ENCODE data around the gene DCT. TPM values are rescaled to one million over a fixed set of nuclear protein-coding genes. Genes with fewer than 3 reads are reported as not detected.
A peak's percentile ranks its signal among the peaks of the same experiment; 100 is the strongest.
"Not testable (repeated sequence)": the region's sequence is repeated elsewhere in the genome, so short reads cannot be mapped to it uniquely, and the experiment has no call there.

Gene DCT
- total and polyA plus RNA-seq, 4 donors, result 0.03 to 0.54 (median 0.29) TPM; not detected in 1

- H3K4me1 ChIP-seq (ENCODE audit: control insufficient read depth in 1 of 2, insufficient read depth in 2 of 2, low read length in 2 of 2), result no peaks in the 10 kb centered on the region
- intact Hi-C loops (cut with DNase I), result no loop called here
- WGBS, 2 donors, result 60 to 77% methylated on average over 1 of the region's 1 CpG
- ATAC-seq (ENCODE audit: low FRiP score) (no peak), DNase-seq (no peak)
- H3K9me3 ChIP-seq (ENCODE audit: control insufficient read depth, low read length), result no peaks in the 10 kb centered on the region
- H3K36me3 ChIP-seq (ENCODE audit: control insufficient read depth in 1 of 2, insufficient read depth in 2 of 2, low read length in 1 of 2), result no peaks in the 10 kb centered on the region
- no peak overlapping the region for H3K27ac ChIP-seq (ENCODE audit: low read depth in 1 of 2, low read length in 2 of 2)
- no peaks in the 10 kb centered on the region for H3K27me3 ChIP-seq (ENCODE audit: control insufficient read depth in 1 of 2, insufficient read depth in 2 of 2, low read length in 1 of 2)
- no peak overlapping the region for H3K4me3 ChIP-seq (ENCODE audit: low read length in 2 of 2)
Observed at GRCh38 chr13:94505730-94506129, 26.2 kb upstream of the DCT start.

GRCh38 chr13:94503851-94504250, 24.4 kb upstream of the DCT start:
- Histone ChIP-seq H3K36me3 (ENCODE audit: control insufficient read depth in 1 of 2, insufficient read depth in 2 of 2, low read length in 1 of 2) (no peaks in the 10 kb centered on the region), H3K4me1 (ENCODE audit: control insufficient read depth in 1 of 2, insufficient read depth in 2 of 2, low read length in 2 of 2) (no peaks in the 10 kb centered on the region), H3K4me3 (ENCODE audit: low read length in 2 of 2) (no peak overlapping the region), H3K27ac (ENCODE audit: low read depth in 1 of 2, low read length in 2 of 2) (no peak overlapping the region), H3K9me3 (ENCODE audit: control insufficient read depth, low read length) (no peaks in the 10 kb centered on the region), H3K27me3 (ENCODE audit: control insufficient read depth in 1 of 2, insufficient read depth in 2 of 2, low read length in 1 of 2) (no peaks in the 10 kb centered on the region)
- ATAC-seq (ENCODE audit: low FRiP score) (no peak), DNase-seq (no peak)
- intact Hi-C loops (cut with DNase I), result no loop called here

GRCh38 chr13:94498831-94499230, 19.3 kb upstream of the DCT start:
- 92 to 95% methylated on average over 4 of the region's 4 CpGs for WGBS, 2 donors
- H3K36me3 ChIP-seq (ENCODE audit: control insufficient read depth in 1 of 2, insufficient read depth in 2 of 2, low read length in 1 of 2); H3K9me3 ChIP-seq (ENCODE audit: control insufficient read depth, low read length); ATAC-seq (ENCODE audit: low FRiP score); intact Hi-C loops (cut with DNase I); H3K27me3 ChIP-seq (ENCODE audit: control insufficient read depth in 1 of 2, insufficient read depth in 2 of 2, low read length in 1 of 2); DNase-seq; H3K4me1 ChIP-seq (ENCODE audit: control insufficient read depth in 1 of 2, insufficient read depth in 2 of 2, low read length in 2 of 2); H3K27ac ChIP-seq (ENCODE audit: low read depth in 1 of 2, low read length in 2 of 2); H3K4me3 ChIP-seq (ENCODE audit: low read length in 2 of 2): not testable (repeated sequence)

GRCh38 chr13:94495806-94496205, 16.3 kb upstream of the DCT start:
- H3K27me3 ChIP-seq (ENCODE audit: control insufficient read depth in 1 of 2, insufficient read depth in 2 of 2, low read length in 1 of 2), result no peaks in the 10 kb centered on the region
- ATAC-seq (ENCODE audit: low FRiP score), result no peak
- 89 to 92% methylated on average over 3 of the region's 3 CpGs for WGBS, 2 donors
- no peak for DNase-seq
- no peak overlapping the region for H3K4me3 ChIP-seq (ENCODE audit: low read length in 2 of 2)
- no peaks in the 10 kb centered on the region for H3K36me3 ChIP-seq (ENCODE audit: control insufficient read depth in 1 of 2, insufficient read depth in 2 of 2, low read length in 1 of 2)
- no peak overlapping the region for H3K27ac ChIP-seq (ENCODE audit: low read depth in 1 of 2, low read length in 2 of 2)
- H3K4me1 ChIP-seq (ENCODE audit: control insufficient read depth in 1 of 2, insufficient read depth in 2 of 2, low read length in 2 of 2), result no peaks in the 10 kb centered on the region
- intact Hi-C loops (cut with DNase I), result no loop called here
- peaks cover 1% of the 10 kb centered on the region for H3K9me3 ChIP-seq (ENCODE audit: control insufficient read depth, low read length)

DNA sequence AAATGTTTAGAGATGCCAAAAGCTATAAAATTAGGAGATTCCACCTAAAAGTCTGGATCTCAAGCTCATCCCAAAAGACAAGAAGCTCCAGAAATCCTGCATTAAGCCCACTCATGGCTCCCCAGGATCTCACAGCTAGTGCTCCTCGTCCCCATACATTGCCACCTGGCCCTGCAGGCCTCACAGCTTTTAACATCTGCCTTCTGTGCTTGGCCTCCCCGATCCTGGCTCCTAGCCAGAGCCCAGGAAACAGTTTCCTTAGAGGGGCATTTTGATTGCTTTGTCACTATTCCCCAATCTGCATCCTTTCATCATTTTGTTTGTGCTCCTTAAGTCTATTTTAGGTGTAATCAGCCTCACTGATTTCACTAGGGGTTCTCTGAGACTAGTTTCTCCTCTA, 14.5 kb upstream of the DCT start:
- Histone ChIP-seq H3K27ac (ENCODE audit: low read depth in 1 of 2, low read length in 2 of 2) (no peak overlapping the region), H3K9me3 (ENCODE audit: control insufficient read depth, low read length) (peaks cover 1% of the 10 kb centered on the region), H3K4me3 (ENCODE audit: low read length in 2 of 2) (no peak overlapping the region), H3K4me1 (ENCODE audit: control insufficient read depth in 1 of 2, insufficient read depth in 2 of 2, low read length in 2 of 2) (no peaks in the 10 kb centered on the region), H3K27me3 (ENCODE audit: control insufficient read depth in 1 of 2, insufficient read depth in 2 of 2, low read length in 1 of 2) (no peaks in the 10 kb centered on the region), H3K36me3 (ENCODE audit: control insufficient read depth in 1 of 2, insufficient read depth in 2 of 2, low read length in 1 of 2) (no peaks in the 10 kb centered on the region)
- no peak for DNase-seq
- ATAC-seq (ENCODE audit: low FRiP score), result no peak
- WGBS, 2 donors, result 31 to 34% methylated on average over 2 of the region's 2 CpGs
- intact Hi-C loops (cut with DNase I), result no loop called here

GRCh38 chr13:94487043-94487442, 7.6 kb upstream of the DCT start:
- H3K4me1 ChIP-seq (ENCODE audit: control insufficient read depth in 1 of 2, insufficient read depth in 2 of 2, low read length in 2 of 2), result no peaks in the 10 kb centered on the region
- ATAC-seq (ENCODE audit: low FRiP score) (no peak), DNase-seq (no peak)
- H3K27ac ChIP-seq (ENCODE audit: low read depth in 1 of 2, low read length in 2 of 2), result no peak overlapping the region
- H3K9me3 ChIP-seq (ENCODE audit: control insufficient read depth, low read length), result peaks cover 2% of the 10 kb centered on the region
- no peak overlapping the region for H3K4me3 ChIP-seq (ENCODE audit: low read length in 2 of 2)
- whole genome bisulfite sequencing, 2 donors, result 68 to 71% methylated on average over 2 of the region's 2 CpGs
- no peaks in the 10 kb centered on the region for H3K36me3 ChIP-seq (ENCODE audit: control insufficient read depth in 1 of 2, insufficient read depth in 2 of 2, low read length in 1 of 2)
- intact Hi-C loops (cut with DNase I), result no loop called here
- no peaks in the 10 kb centered on the region for H3K27me3 ChIP-seq (ENCODE audit: control insufficient read depth in 1 of 2, insufficient read depth in 2 of 2, low read length in 1 of 2)

GRCh38 chr13:94483970-94484369, 4.5 kb upstream of the DCT start:
- Histone ChIP-seq H3K4me1 (ENCODE audit: control insufficient read depth in 1 of 2, insufficient read depth in 2 of 2, low read length in 2 of 2) (no peaks in the 10 kb centered on the region), H3K4me3 (ENCODE audit: low read length in 2 of 2) (no peak overlapping the region), H3K9me3 (ENCODE audit: control insufficient read depth, low read length) (peaks cover 2% of the 10 kb centered on the region), H3K27me3 (ENCODE audit: control insufficient read depth in 1 of 2, insufficient read depth in 2 of 2, low read length in 1 of 2) (no peaks in the 10 kb centered on the region), H3K27ac (ENCODE audit: low read depth in 1 of 2, low read length in 2 of 2) (no peak overlapping the region), H3K36me3 (ENCODE audit: control insufficient read depth in 1 of 2, insufficient read depth in 2 of 2, low read length in 1 of 2) (no peaks in the 10 kb centered on the region)
- ATAC-seq (ENCODE audit: low FRiP score), result no peak
- 82 to 84% methylated on average over 5 of the region's 5 CpGs for WGBS, 2 donors
- intact Hi-C loops (cut with DNase I), result no loop called here
- DNase-seq, result no peak

- no peak for ATAC-seq (ENCODE audit: low FRiP score)
- 62 to 65% methylated on average over 7 of the region's 7 CpGs for WGBS, 2 donors
- no peak overlapping the region for H3K27ac ChIP-seq (ENCODE audit: low read depth in 1 of 2, low read length in 2 of 2)
- no peak overlapping the region for H3K4me3 ChIP-seq (ENCODE audit: low read length in 2 of 2)
- intact Hi-C loops (cut with DNase I), result no loop called here
- H3K4me1 ChIP-seq (ENCODE audit: control insufficient read depth in 1 of 2, insufficient read depth in 2 of 2, low read length in 2 of 2), result no peaks in the 10 kb centered on the region
- no peaks in the 10 kb centered on the region for H3K27me3 ChIP-seq (ENCODE audit: control insufficient read depth in 1 of 2, insufficient read depth in 2 of 2, low read length in 1 of 2)
- no peak for DNase-seq
- H3K36me3 ChIP-seq (ENCODE audit: control insufficient read depth in 1 of 2, insufficient read depth in 2 of 2, low read length in 1 of 2), result no peaks in the 10 kb centered on the region
- peaks cover 2% of the 10 kb centered on the region for H3K9me3 ChIP-seq (ENCODE audit: control insufficient read depth, low read length)
Observed at GRCh38 chr13:94481941-94482340, 2.5 kb upstream of the DCT start.

- peak; percentile 41 for ATAC-seq (ENCODE audit: low FRiP score)
- peak in 1 of 2 donors; percentile 47 for DNase-seq
- WGBS, 2 donors, result 53 to 62% methylated on average over 3 of the region's 3 CpGs
- Histone ChIP-seq H3K4me1 (ENCODE audit: control insufficient read depth in 1 of 2, insufficient read depth in 2 of 2, low read length in 2 of 2) (no peaks in the 10 kb centered on the region), H3K9me3 (ENCODE audit: control insufficient read depth, low read length) (peaks cover 2% of the 10 kb centered on the region), H3K27ac (ENCODE audit: low read depth in 1 of 2, low read length in 2 of 2) (no peak overlapping the region), H3K27me3 (ENCODE audit: control insufficient read depth in 1 of 2, insufficient read depth in 2 of 2, low read length in 1 of 2) (no peaks in the 10 kb centered on the region), H3K4me3 (ENCODE audit: low read length in 2 of 2) (no peak overlapping the region), H3K36me3 (ENCODE audit: control insufficient read depth in 1 of 2, insufficient read depth in 2 of 2, low read length in 1 of 2) (no peaks in the 10 kb centered on the region)
- intact Hi-C loops (cut with DNase I), result no loop called here
Observed at GRCh38 chr13:94480672-94481145, 1.2 kb upstream of the DCT start.

Measured in aorta (tissue), 5 donors.